ENCODE data around the gene TUBGCP6. TPM values are rescaled to one million over a fixed set of nuclear protein-coding genes. Genes with fewer than 3 reads are reported as not detected.
"Not testable (repeated sequence)": the region's sequence is repeated elsewhere in the genome, so short reads cannot be mapped to it uniquely, and the experiment has no call there.

TUBGCP6 gene
- total RNA-seq, 1 donor from 2014 or later, result 26.3 TPM

DNA sequence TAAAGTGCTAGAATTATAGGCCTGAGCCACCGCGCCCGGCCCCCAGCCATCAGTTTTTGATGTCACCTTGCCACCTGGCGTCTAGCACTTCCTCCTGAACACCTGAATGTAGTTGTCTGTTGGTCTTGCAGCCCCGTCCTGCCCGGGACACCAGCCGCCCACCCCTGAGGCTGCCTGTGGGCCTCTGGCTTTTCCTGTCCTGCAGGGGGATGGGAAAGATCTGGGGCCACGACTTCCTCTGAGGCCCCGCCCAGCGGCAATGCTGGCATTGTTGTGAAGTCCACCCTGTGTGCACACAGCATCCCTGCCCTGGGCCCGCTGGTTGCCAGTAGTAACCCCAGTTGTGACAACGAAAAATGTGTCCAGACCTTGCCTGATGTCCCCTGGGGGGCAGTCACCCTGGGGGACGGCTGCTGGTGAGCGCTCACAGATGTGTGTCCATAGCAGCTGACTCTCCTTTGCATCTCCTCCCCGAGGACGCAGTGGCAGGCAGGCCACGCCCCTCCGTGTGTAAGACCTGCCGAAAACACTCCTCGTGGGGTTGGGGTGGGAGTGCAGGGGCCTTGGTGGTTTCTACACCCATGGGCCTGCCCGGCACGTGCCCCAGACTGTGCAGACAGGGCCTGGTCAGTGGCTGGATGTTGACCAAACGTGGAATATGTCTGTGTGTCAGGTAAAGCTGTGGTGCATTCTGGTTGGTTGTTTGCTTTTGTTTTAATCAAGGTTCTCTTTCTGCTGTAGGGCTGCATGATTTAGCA, 37.3 kb downstream of the TUBGCP6 start:
- H3K36me3 ChIP-seq (ENCODE audit: insufficient read depth, low read length), result peaks cover 18% of the 10 kb centered on the region
- peaks cover 83% of the 10 kb centered on the region for H4K20me1 ChIP-seq (ENCODE audit: insufficient read depth, low read length)
- no peak overlapping the region for H3K4me3 ChIP-seq (ENCODE audit: insufficient read depth, low read depth, low read length)
- FAIRE-seq (no peak), DNase-seq (ENCODE audit: low read depth) (no peak)
- H3K4me1 ChIP-seq (ENCODE audit: insufficient read depth, low read length), result no peaks in the 10 kb centered on the region
- Mint-ChIP-seq H3K36me3 (ENCODE audit: low read depth, unreplicated experiment) (peaks cover 23% of the 10 kb centered on the region), H3K4me3 (ENCODE audit: unreplicated experiment) (no peak overlapping the region), H3K27ac (ENCODE audit: unreplicated experiment) (peak overlapping the region; percentile 47), H3K9me3 (ENCODE audit: unreplicated experiment) (no peaks in the 10 kb centered on the region), H3K27me3 (ENCODE audit: low read depth, unreplicated experiment) (no peaks in the 10 kb centered on the region), H3K4me1 (ENCODE audit: low read depth, unreplicated experiment) (no peaks in the 10 kb centered on the region)
- no peak overlapping the region for H3K4me2 ChIP-seq (ENCODE audit: low read length)
- no peaks in the 10 kb centered on the region for H3K9me3 ChIP-seq (ENCODE audit: insufficient read depth, low read depth, low read length)
- H3K9ac ChIP-seq (ENCODE audit: low read length), result no peak overlapping the region
- no peak overlapping the region for H3K27ac ChIP-seq (ENCODE audit: low read depth, low read length)
- no peaks in the 10 kb centered on the region for H3K27me3 ChIP-seq (ENCODE audit: insufficient read depth, low read length)
- H3K79me2 ChIP-seq (ENCODE audit: insufficient read depth, low read length), result peaks cover 53% of the 10 kb centered on the region
- H2AFZ ChIP-seq (ENCODE audit: low read depth, low read length), result no peak overlapping the region
- no peak for TF ChIP-seq EZH2 (IDR thresholded peaks at IDR 0.05; ENCODE audit: insufficient read depth, low read length)

DNA sequence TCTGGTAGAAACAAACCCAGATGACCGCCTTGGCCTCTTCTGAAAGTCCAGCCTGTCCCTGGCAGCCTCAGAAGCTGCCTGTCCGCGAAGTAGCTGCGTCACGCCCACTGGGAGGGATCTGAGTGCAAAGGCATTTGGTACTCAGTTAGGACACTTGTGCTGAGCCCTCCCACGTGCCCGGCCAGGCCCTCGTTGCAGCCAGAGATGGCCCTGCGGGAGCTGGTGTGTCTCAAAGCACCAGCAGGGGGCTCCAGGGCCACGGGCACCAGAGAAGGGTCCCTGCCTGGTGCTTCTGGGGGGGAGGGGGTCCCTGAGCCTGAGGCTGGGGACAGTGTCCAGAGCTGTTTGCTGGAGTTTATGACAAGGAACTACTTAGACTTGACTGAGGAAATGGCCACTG, 38.2 kb downstream of the TUBGCP6 start:
- Mint-ChIP-seq H3K4me1 (ENCODE audit: low read depth, unreplicated experiment) (no peaks in the 10 kb centered on the region), H3K36me3 (ENCODE audit: low read depth, unreplicated experiment) (peaks cover 19% of the 10 kb centered on the region), H3K27ac (ENCODE audit: unreplicated experiment) (no peak overlapping the region), H3K4me3 (ENCODE audit: unreplicated experiment) (no peak overlapping the region), H3K27me3 (ENCODE audit: low read depth, unreplicated experiment) (no peaks in the 10 kb centered on the region), H3K9me3 (ENCODE audit: unreplicated experiment) (no peaks in the 10 kb centered on the region)
- peaks cover 6% of the 10 kb centered on the region for H3K4me1 ChIP-seq (ENCODE audit: insufficient read depth, low read length)
- H2AFZ ChIP-seq (ENCODE audit: low read depth, low read length), result no peak overlapping the region
- H3K4me3 ChIP-seq (ENCODE audit: insufficient read depth, low read depth, low read length), result no peak overlapping the region
- H4K20me1 ChIP-seq (ENCODE audit: insufficient read depth, low read length), result peaks cover 86% of the 10 kb centered on the region
- H3K27ac ChIP-seq (ENCODE audit: low read depth, low read length), result no peak overlapping the region
- no peak for FAIRE-seq
- peaks cover 17% of the 10 kb centered on the region for H3K36me3 ChIP-seq (ENCODE audit: insufficient read depth, low read length)
- H3K9me3 ChIP-seq (ENCODE audit: insufficient read depth, low read depth, low read length), result no peaks in the 10 kb centered on the region
- peaks cover 55% of the 10 kb centered on the region for H3K79me2 ChIP-seq (ENCODE audit: insufficient read depth, low read length)
- DNase-seq (ENCODE audit: low read depth), result no peak
- no peak overlapping the region for H3K4me2 ChIP-seq (ENCODE audit: low read length)
- no peak overlapping the region for H3K9ac ChIP-seq (ENCODE audit: low read length)
- H3K27me3 ChIP-seq (ENCODE audit: insufficient read depth, low read length), result no peaks in the 10 kb centered on the region
- TF ChIP-seq, protein P1, sequence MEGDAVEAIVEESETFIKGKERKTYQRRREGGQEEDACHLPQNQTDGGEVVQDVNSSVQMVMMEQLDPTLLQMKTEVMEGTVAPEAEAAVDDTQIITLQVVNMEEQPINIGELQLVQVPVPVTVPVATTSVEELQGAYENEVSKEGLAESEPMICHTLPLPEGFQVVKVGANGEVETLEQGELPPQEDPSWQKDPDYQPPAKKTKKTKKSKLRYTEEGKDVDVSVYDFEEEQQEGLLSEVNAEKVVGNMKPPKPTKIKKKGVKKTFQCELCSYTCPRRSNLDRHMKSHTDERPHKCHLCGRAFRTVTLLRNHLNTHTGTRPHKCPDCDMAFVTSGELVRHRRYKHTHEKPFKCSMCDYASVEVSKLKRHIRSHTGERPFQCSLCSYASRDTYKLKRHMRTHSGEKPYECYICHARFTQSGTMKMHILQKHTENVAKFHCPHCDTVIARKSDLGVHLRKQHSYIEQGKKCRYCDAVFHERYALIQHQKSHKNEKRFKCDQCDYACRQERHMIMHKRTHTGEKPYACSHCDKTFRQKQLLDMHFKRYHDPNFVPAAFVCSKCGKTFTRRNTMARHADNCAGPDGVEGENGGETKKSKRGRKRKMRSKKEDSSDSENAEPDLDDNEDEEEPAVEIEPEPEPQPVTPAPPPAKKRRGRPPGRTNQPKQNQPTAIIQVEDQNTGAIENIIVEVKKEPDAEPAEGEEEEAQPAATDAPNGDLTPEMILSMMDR (IDR thresholded peaks at IDR 0.05; ENCODE audit: insufficient read depth, low read depth, low read length), result no peak
- no peak for TF ChIP-seq EZH2 (IDR thresholded peaks at IDR 0.05; ENCODE audit: insufficient read depth, low read length)

DNA sequence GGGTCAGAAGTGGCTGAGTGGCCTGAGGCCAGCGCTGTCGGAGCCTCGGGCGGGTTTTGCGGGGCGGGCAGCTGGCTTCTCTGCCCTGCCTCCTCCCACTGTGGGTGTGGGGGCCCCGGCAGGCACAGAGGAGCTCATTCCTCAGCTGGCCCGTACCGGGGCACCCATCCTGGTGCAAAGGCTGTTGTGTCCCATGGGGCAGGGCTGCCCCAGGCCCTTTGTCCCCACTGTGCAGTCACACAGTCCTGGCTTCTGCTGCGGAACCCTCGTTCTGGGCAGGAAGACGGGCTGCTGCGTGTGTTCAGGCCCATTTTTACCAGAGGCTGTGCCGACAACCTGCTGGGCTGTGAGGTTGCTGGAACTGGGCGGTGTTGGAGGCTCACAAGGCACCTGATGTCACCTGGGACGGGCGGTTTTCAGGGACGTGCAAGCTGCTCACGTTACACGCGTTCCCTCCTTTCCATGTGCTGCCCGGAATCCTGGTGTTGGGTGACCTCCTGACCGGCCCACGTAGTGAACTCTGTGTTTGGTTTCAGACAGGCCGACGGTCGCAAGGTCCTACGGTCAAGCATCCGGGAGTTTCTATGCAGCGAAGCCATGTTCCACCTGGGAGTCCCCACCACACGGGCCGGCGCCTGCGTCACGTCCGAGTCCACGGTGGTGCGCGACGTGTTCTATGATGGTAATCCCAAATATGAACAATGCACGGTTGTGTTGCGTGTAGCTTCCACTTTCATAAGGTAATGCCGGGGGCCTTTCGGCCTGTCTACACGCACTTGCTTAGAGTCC, 38.8 kb downstream of the TUBGCP6 start:
- no peak overlapping the region for H2AFZ ChIP-seq (ENCODE audit: low read depth, low read length)

DNA sequence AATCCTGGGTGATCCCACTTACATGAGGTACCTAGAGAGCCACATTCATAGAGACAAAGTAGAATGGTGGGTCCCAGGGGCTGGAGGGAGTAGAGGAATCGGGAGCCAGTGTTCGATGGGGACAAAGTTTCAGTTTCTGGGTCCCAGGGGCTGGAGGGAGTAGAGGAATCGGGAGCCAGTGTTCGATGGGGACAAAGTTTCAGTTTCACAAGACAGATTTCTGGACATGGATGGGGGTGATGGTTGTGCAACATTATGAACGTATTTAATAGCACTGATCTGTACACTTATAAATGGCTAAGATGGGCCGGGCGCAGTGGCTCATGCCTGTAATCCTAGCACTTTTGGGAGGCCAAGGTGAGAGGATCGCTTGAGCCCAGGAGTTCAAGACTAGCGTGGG, 39.8 kb downstream of the TUBGCP6 start:
- not testable (repeated sequence) for H3K27me3 ChIP-seq (ENCODE audit: insufficient read depth, low read length); H3K27me3 Mint-ChIP-seq (ENCODE audit: low read depth, unreplicated experiment); H2AFZ ChIP-seq (ENCODE audit: low read depth, low read length); H3K4me3 Mint-ChIP-seq (ENCODE audit: unreplicated experiment); H3K4me2 ChIP-seq (ENCODE audit: low read length); H3K9me3 Mint-ChIP-seq (ENCODE audit: unreplicated experiment); DNase-seq (ENCODE audit: low read depth); H3K4me1 ChIP-seq (ENCODE audit: insufficient read depth, low read length); H3K9ac ChIP-seq (ENCODE audit: low read length); FAIRE-seq; H3K4me3 ChIP-seq (ENCODE audit: insufficient read depth, low read depth, low read length); H3K9me3 ChIP-seq (ENCODE audit: insufficient read depth, low read depth, low read length); H3K27ac ChIP-seq (ENCODE audit: low read depth, low read length); H3K4me1 Mint-ChIP-seq (ENCODE audit: low read depth, unreplicated experiment)
- H3K27ac Mint-ChIP-seq (ENCODE audit: unreplicated experiment), result peak overlapping the region; percentile 26
- peaks cover 52% of the 10 kb centered on the region for H3K79me2 ChIP-seq (ENCODE audit: insufficient read depth, low read length)
- peaks cover 19% of the 10 kb centered on the region for H3K36me3 Mint-ChIP-seq (ENCODE audit: low read depth, unreplicated experiment)
- peaks cover 73% of the 10 kb centered on the region for H4K20me1 ChIP-seq (ENCODE audit: insufficient read depth, low read length)
- H3K36me3 ChIP-seq (ENCODE audit: insufficient read depth, low read length), result peaks cover 11% of the 10 kb centered on the region

More for the DNA sequence above, 38.8 kb downstream of the TUBGCP6 start:
- peaks cover 12% of the 10 kb centered on the region for H3K36me3 ChIP-seq (ENCODE audit: insufficient read depth, low read length)
- no peak overlapping the region for H3K9ac ChIP-seq (ENCODE audit: low read length)
- no peaks in the 10 kb centered on the region for H3K4me1 Mint-ChIP-seq (ENCODE audit: low read depth, unreplicated experiment)
- H3K4me3 ChIP-seq (ENCODE audit: insufficient read depth, low read depth, low read length), result no peak overlapping the region
- H3K9me3 Mint-ChIP-seq (ENCODE audit: unreplicated experiment), result no peaks in the 10 kb centered on the region
- no peak overlapping the region for H3K4me2 ChIP-seq (ENCODE audit: low read length)
- peaks cover 6% of the 10 kb centered on the region for H3K4me1 ChIP-seq (ENCODE audit: insufficient read depth, low read length)
- DNase-seq (ENCODE audit: low read depth) (no peak), FAIRE-seq (no peak)
- H3K9me3 ChIP-seq (ENCODE audit: insufficient read depth, low read depth, low read length), result no peaks in the 10 kb centered on the region
- H3K27me3 Mint-ChIP-seq (ENCODE audit: low read depth, unreplicated experiment), result no peaks in the 10 kb centered on the region
- H3K27me3 ChIP-seq (ENCODE audit: insufficient read depth, low read length), result no peaks in the 10 kb centered on the region
- no peak overlapping the region for H3K27ac ChIP-seq (ENCODE audit: low read depth, low read length)
- H3K36me3 Mint-ChIP-seq (ENCODE audit: low read depth, unreplicated experiment), result peaks cover 19% of the 10 kb centered on the region
- H3K4me3 Mint-ChIP-seq (ENCODE audit: unreplicated experiment), result no peak overlapping the region
- peaks cover 55% of the 10 kb centered on the region for H3K79me2 ChIP-seq (ENCODE audit: insufficient read depth, low read length)
- H4K20me1 ChIP-seq (ENCODE audit: insufficient read depth, low read length), result peaks cover 83% of the 10 kb centered on the region
- H3K27ac Mint-ChIP-seq (ENCODE audit: unreplicated experiment), result no peak overlapping the region
- TF ChIP-seq, protein P1 (IDR thresholded peaks at IDR 0.05; ENCODE audit: insufficient read depth, low read depth, low read length), result no peak
- TF ChIP-seq EZH2 (IDR thresholded peaks at IDR 0.05; ENCODE audit: insufficient read depth, low read length), result no peak
